ENCODE results near the gene IMPG2. TPM values are rescaled to one million over a fixed set of nuclear protein-coding genes. Genes with fewer than 3 reads are reported as not detected.

The IMPG2 gene
- total and polyA plus RNA-seq, 2 donors (not counting 1 experiment from before 2014, with no cell fraction given) = 0.21 to 0.44 TPM

DNA sequence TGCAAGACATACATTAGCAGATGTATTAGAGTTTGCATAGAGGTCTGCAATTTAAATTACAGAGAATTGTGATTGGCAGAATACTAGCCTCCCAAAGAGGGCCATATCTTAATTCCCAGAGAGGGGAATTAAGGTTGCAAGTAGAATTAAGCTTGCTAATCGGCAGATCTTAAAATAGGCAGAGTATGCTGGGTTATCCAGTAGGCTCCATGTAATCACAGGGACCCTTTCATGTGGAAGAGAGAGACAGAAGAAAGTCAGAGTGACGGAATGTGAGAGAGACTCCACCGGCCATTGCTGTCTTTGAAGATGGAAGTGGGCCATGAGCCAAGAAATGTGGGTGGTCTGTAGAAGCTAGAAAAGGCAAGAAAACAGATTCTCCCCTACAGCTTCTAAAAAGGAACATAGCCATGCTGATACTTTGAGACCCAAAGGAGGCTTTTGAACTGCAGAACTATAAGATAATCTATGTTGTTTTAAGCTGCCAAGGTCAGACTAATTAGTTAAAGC lies 38.8 kb downstream of the IMPG2 start:
- no peaks in the 10 kb centered on the region for H3K27me3 ChIP-seq (replicated peaks in 1 of 4; ENCODE audit: control extremely low read depth in 1 of 4, control insufficient read depth in 3 of 4, insufficient read depth in 4 of 4, low read length in 3 of 4)
- WGBS (ENCODE audit: insufficient coverage) = 100% methylated on average over 1 of the region's 3 CpGs
- Mint-ChIP-seq H3K27ac (no peak overlapping the region), H3K9me3 (ENCODE audit: insufficient read depth) (no peaks in the 10 kb centered on the region), H3K4me1 (no peaks in the 10 kb centered on the region), H3K27me3 (no peaks in the 10 kb centered on the region), H3K4me3 (no peak overlapping the region)
- H3K9me3 ChIP-seq (ENCODE audit: control extremely low read depth in 1 of 3, control insufficient read depth in 2 of 3, insufficient read depth in 1 of 3, low read length in 2 of 3) = no peaks in the 10 kb centered on the region
- H3K4me2 ChIP-seq (replicated peaks; ENCODE audit: low read depth, low read length, poor library complexity, severe bottlenecking) = no peak overlapping the region
- intact Hi-C loops (cut with micrococcal nuclease) = no loop called here
- POLR2A ChIA-PET = no interaction called here
- H2AFZ ChIP-seq (ENCODE audit: insufficient read depth, low read depth, low read length, poor library complexity, severe bottlenecking) = no peak overlapping the region
- no peaks in the 10 kb centered on the region for H3K36me3 ChIP-seq (replicated peaks in 1 of 2; ENCODE audit: control extremely low read depth in 1 of 2, control insufficient read depth in 1 of 2, extremely low read depth in 1 of 2, insufficient read depth in 2 of 2, low read length in 1 of 2)
- no peak for TF ChIP-seq EZH2 (IDR thresholded peaks at IDR 0.05; ENCODE audit: borderline replicate concordance, insufficient read depth, low read depth, low read length, poor library complexity, severe bottlenecking)
- TF ChIP-seq, protein P1, sequence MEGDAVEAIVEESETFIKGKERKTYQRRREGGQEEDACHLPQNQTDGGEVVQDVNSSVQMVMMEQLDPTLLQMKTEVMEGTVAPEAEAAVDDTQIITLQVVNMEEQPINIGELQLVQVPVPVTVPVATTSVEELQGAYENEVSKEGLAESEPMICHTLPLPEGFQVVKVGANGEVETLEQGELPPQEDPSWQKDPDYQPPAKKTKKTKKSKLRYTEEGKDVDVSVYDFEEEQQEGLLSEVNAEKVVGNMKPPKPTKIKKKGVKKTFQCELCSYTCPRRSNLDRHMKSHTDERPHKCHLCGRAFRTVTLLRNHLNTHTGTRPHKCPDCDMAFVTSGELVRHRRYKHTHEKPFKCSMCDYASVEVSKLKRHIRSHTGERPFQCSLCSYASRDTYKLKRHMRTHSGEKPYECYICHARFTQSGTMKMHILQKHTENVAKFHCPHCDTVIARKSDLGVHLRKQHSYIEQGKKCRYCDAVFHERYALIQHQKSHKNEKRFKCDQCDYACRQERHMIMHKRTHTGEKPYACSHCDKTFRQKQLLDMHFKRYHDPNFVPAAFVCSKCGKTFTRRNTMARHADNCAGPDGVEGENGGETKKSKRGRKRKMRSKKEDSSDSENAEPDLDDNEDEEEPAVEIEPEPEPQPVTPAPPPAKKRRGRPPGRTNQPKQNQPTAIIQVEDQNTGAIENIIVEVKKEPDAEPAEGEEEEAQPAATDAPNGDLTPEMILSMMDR (IDR thresholded peaks at IDR 0.05) = no peak
- no peak overlapping the region for H3K9ac ChIP-seq (ENCODE audit: low read length)
- no peaks in the 10 kb centered on the region for H3K79me2 ChIP-seq (ENCODE audit: control insufficient read depth, insufficient read depth, low read length)
- ATAC-seq (ENCODE audit: low read depth) = no peak
- no peaks in the 10 kb centered on the region for H4K20me1 ChIP-seq (ENCODE audit: control insufficient read depth, insufficient read depth, low read length, poor library complexity, severe bottlenecking)
- no peak overlapping the region for H3K4me3 ChIP-seq (ENCODE audit: control extremely low read depth in 1 of 5, extremely low read depth in 1 of 5, insufficient read depth in 1 of 5, low read depth in 2 of 5, low read length in 4 of 5)
- CTCF ChIA-PET = no interaction called here
- H3K27ac ChIP-seq (ENCODE audit: low read length in 2 of 2) = no peak overlapping the region
- H3K4me1 ChIP-seq (ENCODE audit: control insufficient read depth in 2 of 2, insufficient read depth in 2 of 2, low read length in 2 of 2) = no peaks in the 10 kb centered on the region
- DNase-seq = no peak

DNA sequence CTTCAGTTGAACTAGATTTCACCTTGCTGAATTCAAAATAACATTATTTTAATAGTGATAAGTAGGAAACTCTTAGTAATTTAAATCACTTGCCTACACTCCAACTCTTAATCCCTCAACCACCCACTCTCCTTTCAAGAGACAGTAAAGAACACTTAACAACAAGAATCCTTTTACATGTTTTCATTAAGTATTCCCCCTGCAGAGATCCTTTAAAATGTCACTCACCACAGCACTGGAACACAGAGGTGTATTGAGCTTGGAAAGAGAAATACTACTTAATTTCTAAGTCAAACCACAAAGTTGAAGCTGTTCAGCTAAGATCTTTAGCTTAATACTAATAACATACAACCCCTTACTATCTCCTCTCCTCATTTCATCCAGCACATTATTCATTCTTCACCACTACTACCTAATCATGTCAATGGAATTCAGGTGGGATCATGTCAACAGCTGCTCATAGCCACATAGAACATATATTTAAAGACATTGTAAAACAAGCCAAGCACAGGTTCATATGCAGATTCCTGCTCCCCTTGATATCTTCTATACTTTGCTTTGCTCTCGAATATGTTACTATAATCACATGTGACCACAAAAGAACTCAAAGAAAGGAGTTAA lies 40.5 kb downstream of the IMPG2 start:
- Mint-ChIP-seq H3K4me3 (no peak overlapping the region), H3K9me3 (ENCODE audit: insufficient read depth) (no peaks in the 10 kb centered on the region), H3K27me3 (no peaks in the 10 kb centered on the region), H3K4me1 (no peaks in the 10 kb centered on the region), H3K27ac (no peak overlapping the region)
- Histone ChIP-seq H3K79me2 (ENCODE audit: control insufficient read depth, insufficient read depth, low read length) (no peaks in the 10 kb centered on the region), H2AFZ (ENCODE audit: insufficient read depth, low read depth, low read length, poor library complexity, severe bottlenecking) (no peak overlapping the region), H3K9me3 (ENCODE audit: control extremely low read depth in 1 of 3, control insufficient read depth in 2 of 3, insufficient read depth in 1 of 3, low read length in 2 of 3) (no peaks in the 10 kb centered on the region), H3K36me3 (replicated peaks in 1 of 2; ENCODE audit: control extremely low read depth in 1 of 2, control insufficient read depth in 1 of 2, extremely low read depth in 1 of 2, insufficient read depth in 2 of 2, low read length in 1 of 2) (no peaks in the 10 kb centered on the region), H4K20me1 (ENCODE audit: control insufficient read depth, insufficient read depth, low read length, poor library complexity, severe bottlenecking) (no peaks in the 10 kb centered on the region), H3K27me3 (replicated peaks in 1 of 4; ENCODE audit: control extremely low read depth in 1 of 4, control insufficient read depth in 3 of 4, insufficient read depth in 4 of 4, low read length in 3 of 4) (no peaks in the 10 kb centered on the region), H3K4me1 (ENCODE audit: control insufficient read depth in 2 of 2, insufficient read depth in 2 of 2, low read length in 2 of 2) (no peaks in the 10 kb centered on the region), H3K4me3 (ENCODE audit: control extremely low read depth in 1 of 5, extremely low read depth in 1 of 5, insufficient read depth in 1 of 5, low read depth in 2 of 5, low read length in 4 of 5) (no peak overlapping the region), H3K27ac (ENCODE audit: low read length in 2 of 2) (no peak overlapping the region), H3K4me2 (replicated peaks; ENCODE audit: low read depth, low read length, poor library complexity, severe bottlenecking) (no peak overlapping the region), H3K9ac (ENCODE audit: low read length) (no peak overlapping the region)
- ChIA-PET CTCF (no interaction called here), POLR2A (no interaction called here)
- no CpG with 5 or more reads among the region's 1 CpG for WGBS (ENCODE audit: insufficient coverage)
- DNase-seq (no peak), ATAC-seq (ENCODE audit: low read depth) (no peak)
- TF ChIP-seq EZH2 (IDR thresholded peaks at IDR 0.05; ENCODE audit: borderline replicate concordance, insufficient read depth, low read depth, low read length, poor library complexity, severe bottlenecking) = no peak
- TF ChIP-seq, protein P1 (IDR thresholded peaks at IDR 0.05) = no peak
- intact Hi-C loops (cut with micrococcal nuclease) = no loop called here
